Neural progenitor cell (in vitro differentiated cells): ENCODE measurements around the gene PRX. TPM values are rescaled to one million over a fixed set of nuclear protein-coding genes. Genes with fewer than 3 reads are reported as not detected.
A peak's percentile ranks its signal among the peaks of the same experiment; 100 is the strongest.

ENCODE experiments used
- DNase-seq: peaks from one replicate; pipeline ENCODE4 v3.0.0-alpha.2; 2016; ENCODE audit warnings: low spot score
- H2AFZ ChIP-seq: fragments of 200-600 bp; sonication (generic); replicated peaks from 2 replicates; pipeline ENCODE4 v1.6.1; 2016; ENCODE audit warnings: antibody characterized with exemption
- H3F3A ChIP-seq: fragments of 200-600 bp; sonication (generic); 2 replicates; pipeline ENCODE4 v1.6.1; 2016; ENCODE audit warnings: antibody characterized with exemption, low read depth
- H3K27ac ChIP-seq: fragments of 200-600 bp; sonication (generic); 2 replicates; pipeline ENCODE4 v1.5.1; 2016; ENCODE audit warnings: mild to moderate bottlenecking
- H3K27me3 ChIP-seq: fragments of 200-600 bp; sonication (generic); 2 replicates; pipeline ENCODE4 v1.6.1; 2016; ENCODE audit warnings: mild to moderate bottlenecking, moderate library complexity
- H3K36me3 ChIP-seq: fragments of 200-600 bp; sonication (generic); 2 replicates; pipeline ENCODE4 v1.5.1; 2016
- H3K4me1 ChIP-seq: fragments of 200-600 bp; sonication (generic); 2 replicates; pipeline ENCODE4 v1.6.1; 2016; ENCODE audit warnings: mixed run types
- H3K4me2 ChIP-seq: fragments of 200-600 bp; sonication (generic); 2 replicates; pipeline ENCODE4 v1.6.1; 2016
- H3K4me3 ChIP-seq: fragments of 200-600 bp; sonication (generic); 2 replicates; pipeline ENCODE4 v1.5.1; 2016
- H3K79me2 ChIP-seq: fragments of 200-600 bp; sonication (generic); 2 replicates; pipeline ENCODE4 v1.6.1; 2016; ENCODE audit warnings: low read depth
- H3K9ac ChIP-seq: fragments of 200-600 bp; sonication (generic); 2 replicates; pipeline ENCODE4 v1.6.1; 2016
- H3K9me3 ChIP-seq: fragments of 200-600 bp; sonication (generic); 2 replicates; pipeline ENCODE4 v1.5.1; 2016; ENCODE audit warnings: low read depth
- H4K20me1 ChIP-seq: fragments of 200-600 bp; sonication (generic); 2 replicates; pipeline ENCODE4 v1.6.1; 2016; ENCODE audit warnings: low read depth
- H3K27ac Mint-ChIP-seq: 3 replicates; pipeline ENCODE4 v1.8.0; 2021; ENCODE audit warnings: mixed read lengths
- H3K27me3 Mint-ChIP-seq: 2 replicates; pipeline ENCODE4 v1.8.0; 2022; ENCODE audit warnings: low read depth, mild to moderate bottlenecking, inconsistent platforms, moderate library complexity, mixed read lengths; ENCODE audit not compliant: insufficient read depth
- H3K36me3 Mint-ChIP-seq: 3 replicates; pipeline ENCODE4 v1.8.0; 2021; ENCODE audit warnings: mixed read lengths
- H3K4me1 Mint-ChIP-seq: 3 replicates; pipeline ENCODE4 v1.8.0; 2021; ENCODE audit warnings: mixed read lengths
- H3K4me3 Mint-ChIP-seq: 3 replicates; pipeline ENCODE4 v1.8.0; 2021; ENCODE audit warnings: mild to moderate bottlenecking, moderate library complexity, mixed read lengths
- H3K9me3 Mint-ChIP-seq: 3 replicates; pipeline ENCODE4 v1.8.0; 2020; ENCODE audit warnings: mixed read lengths
- CTCF ChIP-seq: fragments of 200-600 bp; sonication (generic); IDR thresholded peaks from 2 replicates; pipeline ENCODE4 v1.5.1; 2017; ENCODE audit warnings: antibody characterized with exemption, mild to moderate bottlenecking
- EZH2 ChIP-seq: fragments of 200-600 bp; sonication (generic); IDR thresholded peaks from 2 replicates; pipeline ENCODE4 v1.6.1; 2017; ENCODE audit warnings: antibody characterized with exemption, mild to moderate bottlenecking, moderate library complexity
- EZH2phosphoT487 ChIP-seq: fragments of 200-600 bp; sonication (generic); IDR thresholded peaks from 2 replicates; pipeline ENCODE4 v1.6.1; 2017; ENCODE audit warnings: antibody characterized with exemption
- total RNA-seq: library from RNA; depleted of rRNA; stranded (reverse); fragments of >200 nt; gene quantifications from 2 replicates; pipeline ENCODE4 v1.2.3, GENCODE V29; 2015; ENCODE audit warnings: low replicate concordance

Gene PRX
- total RNA-seq, 1 donor from 2014 or later = 1.4 TPM

GRCh38 chr19:40397568-40397906 lies 15.6 kb downstream of the PRX start:
- H4K20me1 ChIP-seq = no peaks in the 10 kb centered on the region
- no peak overlapping the region for H2AFZ ChIP-seq
- H3K9me3 ChIP-seq = no peaks in the 10 kb centered on the region
- H3F3A ChIP-seq = peaks cover 8% of the 10 kb centered on the region
- H3K36me3 Mint-ChIP-seq = no peaks in the 10 kb centered on the region
- H3K4me3 Mint-ChIP-seq = no peak overlapping the region
- no peak for DNase-seq
- H3K27ac Mint-ChIP-seq = no peak overlapping the region
- no peak for TF ChIP-seq EZH2
- TF ChIP-seq EZH2phosphoT487 = no peak
- no peak for TF ChIP-seq CTCF
- no peak overlapping the region for H3K27ac ChIP-seq
- no peak overlapping the region for H3K4me3 ChIP-seq
- H3K9me3 Mint-ChIP-seq = no peaks in the 10 kb centered on the region
- H3K36me3 ChIP-seq = no peaks in the 10 kb centered on the region
- H3K4me1 ChIP-seq = no peaks in the 10 kb centered on the region
- H3K9ac ChIP-seq = no peak overlapping the region
- peaks cover 20% of the 10 kb centered on the region for H3K27me3 Mint-ChIP-seq
- H3K4me2 ChIP-seq = no peak overlapping the region
- H3K79me2 ChIP-seq = no peaks in the 10 kb centered on the region
- H3K4me1 Mint-ChIP-seq = peaks cover 12% of the 10 kb centered on the region
- peaks cover 21% of the 10 kb centered on the region for H3K27me3 ChIP-seq

- H3K4me3 ChIP-seq = no peak overlapping the region
Observed at GRCh38 chr19:40396886-40397567, 16.2 kb downstream of the PRX start.

GRCh38 chr19:40395956-40396355 lies 17.2 kb downstream of the PRX start:
- peaks cover 14% of the 10 kb centered on the region for H3K4me1 Mint-ChIP-seq
- H3K27me3 Mint-ChIP-seq = peaks cover 20% of the 10 kb centered on the region
- H3K79me2 ChIP-seq = no peaks in the 10 kb centered on the region
- no peaks in the 10 kb centered on the region for H3K4me1 ChIP-seq
- no peak overlapping the region for H3K4me3 ChIP-seq
- peaks cover 8% of the 10 kb centered on the region for H3F3A ChIP-seq
- H3K9me3 Mint-ChIP-seq = no peaks in the 10 kb centered on the region
- H3K27ac Mint-ChIP-seq = peak overlapping the region; percentile 57
- no peaks in the 10 kb centered on the region for H3K36me3 Mint-ChIP-seq
- H3K36me3 ChIP-seq = no peaks in the 10 kb centered on the region
- H2AFZ ChIP-seq = no peak overlapping the region
- H4K20me1 ChIP-seq = no peaks in the 10 kb centered on the region
- H3K9me3 ChIP-seq = no peaks in the 10 kb centered on the region
- peaks cover 21% of the 10 kb centered on the region for H3K27me3 ChIP-seq
- H3K4me3 Mint-ChIP-seq = peak overlapping the region; percentile 27
- H3K9ac ChIP-seq = no peak overlapping the region
- no peak for DNase-seq
- H3K4me2 ChIP-seq = no peak overlapping the region
- TF ChIP-seq EZH2 (no peak), CTCF (no peak), EZH2phosphoT487 (no peak)
- H3K27ac ChIP-seq = no peak overlapping the region

More at GRCh38 chr19:40396886-40397567, 16.2 kb downstream of the PRX start:
- Mint-ChIP-seq H3K9me3 (no peaks in the 10 kb centered on the region), H3K36me3 (no peaks in the 10 kb centered on the region), H3K4me1 (peaks cover 14% of the 10 kb centered on the region), H3K4me3 (no peak overlapping the region), H3K27me3 (peaks cover 23% of the 10 kb centered on the region), H3K27ac (no peak overlapping the region)
- Histone ChIP-seq H3K79me2 (no peaks in the 10 kb centered on the region), H2AFZ (no peak overlapping the region), H3K4me2 (no peak overlapping the region), H3K9ac (no peak overlapping the region), H3K27me3 (peaks cover 21% of the 10 kb centered on the region), H3K4me1 (no peaks in the 10 kb centered on the region), H3K27ac (no peak overlapping the region), H3F3A (peaks cover 8% of the 10 kb centered on the region), H3K36me3 (no peaks in the 10 kb centered on the region), H3K9me3 (no peaks in the 10 kb centered on the region), H4K20me1 (no peaks in the 10 kb centered on the region)
- no peak for DNase-seq
- TF ChIP-seq EZH2 (no peak), CTCF (no peak), EZH2phosphoT487 (no peak)
